Measurements from ENCODE around the gene ATP6V1D. TPM values are rescaled to one million over a fixed set of nuclear protein-coding genes. Genes with fewer than 3 reads are reported as not detected.

Gene ATP6V1D
- total and polyA plus RNA-seq, 2 experiments from 2014 or later, result 61.5 to 105 TPM

GRCh38 chr14:67345583-67345982 is 14.0 kb downstream of the ATP6V1D start:
- no peak for TF ChIP-seq EZH2 (IDR thresholded peaks at IDR 0.05; ENCODE audit: low read depth, unreplicated experiment)
- TF ChIP-seq ZNF331 (CRISPR knock-in tag; IDR thresholded peaks at IDR 0.05; ENCODE audit: low read depth), result no peak
- no peak for TF ChIP-seq CREB1 (CRISPR knock-in tag; IDR thresholded peaks at IDR 0.05; ENCODE audit: low read depth)
- TF ChIP-seq NANOG (IDR thresholded peaks at IDR 0.05; ENCODE audit: borderline replicate concordance), result no peak
- no peak for TF ChIP-seq EZH2phosphoT487 (IDR thresholded peaks at IDR 0.05; ENCODE audit: unreplicated experiment)
- no peak for TF ChIP-seq ZNF462 (CRISPR knock-in tag; IDR thresholded peaks at IDR 0.05)
- TF ChIP-seq STAT1 (IDR thresholded peaks at IDR 0.05; ENCODE audit: unreplicated experiment), result no peak
- TF ChIP-seq ETS1 (IDR thresholded peaks at IDR 0.05), result no peak
- TF ChIP-seq ZNF114 (CRISPR knock-in tag; IDR thresholded peaks at IDR 0.05), result no peak
- TF ChIP-seq CTCF (conservative IDR thresholded peaks at IDR 0.05; ENCODE audit: low read depth in 2 of 2), result no peak
- TF ChIP-seq JUNB (IDR thresholded peaks at IDR 0.05; ENCODE audit: unreplicated experiment), result no peak
- no peak for TF ChIP-seq REST (IDR thresholded peaks at IDR 0.05; ENCODE audit: unreplicated experiment)
- no peak for TF ChIP-seq POLR2AphosphoS5 (IDR thresholded peaks at IDR 0.05; ENCODE audit: low read depth)
- Histone ChIP-seq H3K36me3 (ENCODE audit: insufficient read depth) (peaks cover 24% of the 10 kb centered on the region; the same call in 1 of the 2 replicates), H3K4me3 (no peak overlapping the region), H3K27me3 (ENCODE audit: insufficient read depth) (no peaks in the 10 kb centered on the region), H3K4me1 (ENCODE audit: insufficient read depth) (no peaks in the 10 kb centered on the region), H3K27ac (ENCODE audit: low read depth) (no peak overlapping the region), H3K4me2 (no peak overlapping the region), H3F3A (replicated peaks; ENCODE audit: low read depth) (no peaks in the 10 kb centered on the region), H4K20me1 (replicated peaks; ENCODE audit: insufficient read depth) (no peaks in the 10 kb centered on the region), H3K9me2 (ENCODE audit: insufficient read depth) (no peaks in the 10 kb centered on the region), H2AFZ (no peak overlapping the region), H3K79me2 (replicated peaks; ENCODE audit: insufficient read depth) (no peaks in the 10 kb centered on the region)
- Mint-ChIP-seq H3K9me3 (no peaks in the 10 kb centered on the region; the same call in 2 of the 3 replicates), H3K27me3 (ENCODE audit: insufficient read depth, low read depth, poor library complexity) (no peaks in the 10 kb centered on the region), H3K4me3 (no peak overlapping the region), H3K4me1 (no peaks in the 10 kb centered on the region), H3K36me3 (ENCODE audit: low read depth) (peaks cover 61% of the 10 kb centered on the region), H3K27ac (no peak overlapping the region)
- ATAC-seq, result no peak
- DNase-seq (ENCODE audit: low spot score), result no peak

Measured in GM23338 (cell line).